Measurements from ENCODE around the gene GRM4.

The GRM4 gene

GRCh38 chr6:34041385-34041784, 104.5 kb downstream of the GRM4 start:
- no peak for DNase-seq

- DNase-seq: no peak
Measured at GRCh38 chr6:34039943-34040342, 105.9 kb downstream of the GRM4 start.

- no peak for DNase-seq
Measured at GRCh38 chr6:34037151-34037550, 108.7 kb downstream of the GRM4 start.

- no peak for DNase-seq
Measured at GRCh38 chr6:34036357-34037069, 109.4 kb downstream of the GRM4 start.

- DNase-seq: no peak
Measured at GRCh38 chr6:34035704-34036356, 110.1 kb downstream of the GRM4 start.

GRCh38 chr6:34035161-34035560, 110.7 kb downstream of the GRM4 start:
- DNase-seq: no peak

GRCh38 chr6:34032856-34033255, 113.0 kb downstream of the GRM4 start:
- DNase-seq: no peak

GRCh38 chr6:34031625-34032383, 114.1 kb downstream of the GRM4 start:
- no peak for DNase-seq

- no peak for DNase-seq
Measured at GRCh38 chr6:34030831-34031624, 114.9 kb downstream of the GRM4 start.

- no peak for DNase-seq
Measured at GRCh38 chr6:34029489-34030280, 116.2 kb downstream of the GRM4 start.

GRCh38 chr6:34028691-34029360, 117.1 kb downstream of the GRM4 start:
- DNase-seq: no peak

- no peak for DNase-seq
Measured at GRCh38 chr6:34027939-34028441, 117.9 kb downstream of the GRM4 start.

GRCh38 chr6:34027445-34027936, 118.4 kb downstream of the GRM4 start:
- DNase-seq: peak; percentile 59 to 61

- DNase-seq: no peak
Measured at GRCh38 chr6:34025861-34026260, 120.0 kb downstream of the GRM4 start.

GRCh38 chr6:34025112-34025807, 120.6 kb downstream of the GRM4 start:
- no peak for DNase-seq

- no peak for DNase-seq
Measured at GRCh38 chr6:34022873-34023255, 123.0 kb downstream of the GRM4 start.

- DNase-seq: no peak
Measured at GRCh38 chr6:34022250-34022872, 123.5 kb downstream of the GRM4 start.

GRCh38 chr6:34021554-34022190, 124.2 kb downstream of the GRM4 start:
- no peak for DNase-seq

- no peak for DNase-seq
Measured at GRCh38 chr6:34020807-34021553, 124.9 kb downstream of the GRM4 start.

All from activated CD4-positive, alpha-beta T cell treated with anti-CD3 and anti-CD28 coated beads, Interleukin-2, amount 50 U/mL, for 4 hours (primary cell).